ENCODE data around the gene RGS19. TPM values are rescaled to one million over a fixed set of nuclear protein-coding genes. Genes with fewer than 3 reads are reported as not detected.

RGS19 gene
- total RNA-seq, 4 donors from 2014 or later, result 12.9 to 35.7 (median 20.1) TPM

- TF ChIP-seq EP300 (IDR thresholded peaks at IDR 0.05) (no peak), CTCF (IDR thresholded peaks at IDR 0.05) (no peak), POLR2A (IDR thresholded peaks at IDR 0.05) (no peak)
- Histone ChIP-seq H3K27me3 (peaks cover 0 to 22% of the 10 kb centered on the region in 2 donors), H3K36me3 (no peaks in the 10 kb centered on the region), H3K4me3 (no peak overlapping the region), H3K4me1 (no peaks in the 10 kb centered on the region), H3K27ac (no peak overlapping the region), H3K9me3 (no peaks in the 10 kb centered on the region)
- WGBS, 2 donors, result 57 to 65% methylated on average over 17 to 18 of the region's 19 CpGs
- no peak for DNase-seq (ENCODE audit: low spot score in 2 of 2)
These were observed 28.6 kb upstream of the RGS19 start for GRCh38 chr20:64107736-64108457.

- H3K9me3 ChIP-seq, result no peaks in the 10 kb centered on the region
- no peaks in the 10 kb centered on the region for H3K36me3 ChIP-seq
- no peak within 1 kb of the TSS for H3K27ac ChIP-seq
- H3K4me1 ChIP-seq, result peaks cover 0 to 6% (median 2%) of the 10 kb centered on the region in 4 donors
- H3K4me3 ChIP-seq, result no peak within 1 kb of the TSS
- peaks cover 0 to 29% of the 10 kb centered on the region in 2 donors for H3K27me3 ChIP-seq
- WGBS, 2 donors, result 60 to 67% methylated on average over 17 to 21 of the region's 22 CpGs
- TF ChIP-seq CTCF (IDR thresholded peaks at IDR 0.05) (no peak), POLR2A (IDR thresholded peaks at IDR 0.05) (no peak), EP300 (IDR thresholded peaks at IDR 0.05) (no peak)
- no peak for DNase-seq (ENCODE audit: low spot score in 2 of 2)
These were observed 27.8 kb upstream of the RGS19 start, which contains the start of gene NPBWR2 for GRCh38 chr20:64106981-64107735. NPBWR2 (minus strand) TSS chr20:64107565; CDS start chr20:64106831, 734 bp downstream.

- DNase-seq (ENCODE audit: low spot score in 2 of 2), result no peak
- Histone ChIP-seq H3K4me1 (peaks cover 0 to 12% (median 4%) of the 10 kb centered on the region in 4 donors), H3K27ac (no peak overlapping the region), H3K36me3 (no peaks in the 10 kb centered on the region), H3K27me3 (peaks cover 0 to 36% of the 10 kb centered on the region in 2 donors), H3K9me3 (no peaks in the 10 kb centered on the region), H3K4me3 (no peak overlapping the region)
- 88 to 92% methylated on average over 25 to 28 of the region's 28 CpGs for WGBS, 2 donors
- no peak for TF ChIP-seq POLR2A (IDR thresholded peaks at IDR 0.05)
- TF ChIP-seq EP300 (IDR thresholded peaks at IDR 0.05), result no peak
- TF ChIP-seq CTCF (IDR thresholded peaks at IDR 0.05), result no peak
These were observed 27.2 kb upstream of the RGS19 start for GRCh38 chr20:64106435-64106961.

GRCh38 chr20:64105846-64106434 is 26.6 kb upstream of the RGS19 start:
- H3K27ac ChIP-seq, result no peak overlapping the region
- 89 to 91% methylated on average over 39 of the region's 39 CpGs for WGBS, 2 donors
- no peaks in the 10 kb centered on the region for H3K36me3 ChIP-seq
- H3K4me3 ChIP-seq, result no peak overlapping the region
- H3K4me1 ChIP-seq, result peaks cover 0 to 12% (median 4%) of the 10 kb centered on the region in 4 donors
- peaks cover 0 to 41% of the 10 kb centered on the region in 2 donors for H3K27me3 ChIP-seq
- H3K9me3 ChIP-seq, result no peaks in the 10 kb centered on the region
- TF ChIP-seq CTCF (IDR thresholded peaks at IDR 0.05) (no peak), POLR2A (IDR thresholded peaks at IDR 0.05) (no peak), EP300 (IDR thresholded peaks at IDR 0.05) (no peak)
- no peak for DNase-seq (ENCODE audit: low spot score in 2 of 2)
